ENCODE results near the gene ABL2. TPM values are rescaled to one million over a fixed set of nuclear protein-coding genes. Genes with fewer than 3 reads are reported as not detected.

ABL2 gene
- total and polyA plus RNA-seq, 9 of the 15 experiments (the other 6 are each of a cell fraction or from before 2014, with no cell fraction given): 1.4 to 15.0 (median 8.6) TPM

DNA sequence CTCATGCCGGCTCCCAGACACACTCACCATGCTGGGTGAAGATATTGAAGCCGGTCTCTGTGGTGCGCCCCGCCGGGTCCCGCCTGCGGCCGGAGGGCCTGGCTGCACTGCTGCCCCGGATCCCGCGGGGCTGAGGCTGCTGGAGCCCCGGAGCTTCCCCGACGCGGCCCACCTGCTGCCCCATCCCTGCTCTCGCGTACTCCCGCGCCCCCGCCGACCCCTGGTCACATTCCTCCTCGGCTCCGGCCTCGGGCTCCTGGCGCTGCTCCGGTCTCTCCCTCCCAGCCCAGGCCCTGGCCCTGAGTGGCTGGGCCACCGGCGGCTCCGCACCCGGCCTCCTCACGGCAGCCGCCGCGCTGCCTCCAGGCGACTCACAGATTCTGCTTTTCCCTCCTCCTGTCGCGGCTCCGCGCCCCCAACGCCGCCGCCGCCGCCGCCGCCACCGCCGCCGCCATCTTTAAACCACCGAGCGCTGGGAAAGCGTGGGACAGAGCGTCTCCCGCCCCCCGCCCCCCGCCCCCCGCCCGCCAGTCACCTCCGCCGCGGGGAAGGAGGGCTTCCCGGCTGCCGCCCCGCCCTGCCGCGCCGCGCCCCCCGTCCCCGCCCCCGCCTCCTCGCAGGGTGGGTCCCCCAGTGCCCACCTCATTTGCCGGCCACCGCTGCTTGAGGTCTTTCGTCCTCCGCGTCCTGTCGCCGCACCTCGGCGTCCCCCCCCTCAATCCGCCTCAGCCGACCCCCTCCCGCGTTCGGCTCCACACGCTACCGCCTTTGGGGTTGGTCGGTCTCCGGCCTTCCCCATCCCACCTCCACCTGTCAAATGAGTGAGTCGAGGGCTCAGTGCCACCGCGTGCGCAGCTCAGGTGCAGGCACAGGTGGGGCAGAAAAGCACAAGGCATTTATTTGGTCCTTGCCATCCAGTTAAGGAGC is at the start of gene ABL2 (continued):
- TF ChIP-seq NONO (IDR thresholded peaks at IDR 0.05; ENCODE audit: low read depth in 2 of 2, low read length in 1 of 2) (peak in 1 of 2 experiments; percentile 84; a peak in 2 of 4 replicates), MNT (conservative IDR thresholded peaks at IDR 0.05) (peak in 1 of 2 experiments; percentile 20; a peak in 1 of 4 replicates), ZNF830 (CRISPR knock-in tag; IDR thresholded peaks at IDR 0.05) (0 out of 2 replicates have a peak, but pooled peaks have one; percentile 44), FOXA3 (CRISPR knock-in tag; conservative IDR thresholded peaks at IDR 0.05 in 1 of 2, IDR thresholded peaks at IDR 0.05 in 1 of 2) (peak in 1 of 2 experiments; percentile 39; a peak in 1 of 4 replicates), E2F4 (CRISPR knock-in tag; IDR thresholded peaks at IDR 0.05; ENCODE audit: low read depth) (no peak), EGR1 (conservative IDR thresholded peaks at IDR 0.05) (peak; percentile 65), RBBP5 (IDR thresholded peaks at IDR 0.05; ENCODE audit: borderline replicate concordance, insufficient read depth, low read length, poor library complexity, severe bottlenecking) (peak; percentile 93), NKRF (IDR thresholded peaks at IDR 0.05; ENCODE audit: borderline replicate concordance) (0 out of 2 replicates have a peak, but pooled peaks have one; percentile 30), NRF1 (conservative IDR thresholded peaks at IDR 0.05 in 1 of 2, IDR thresholded peaks at IDR 0.05 in 1 of 2) (peak; percentile 60 to 61; a peak in 3 of 4 replicates), ZFX (CRISPR knock-in tag; IDR thresholded peaks at IDR 0.05) (peak; percentile 91), MYC (IDR thresholded peaks at IDR 0.05; ENCODE audit: low read depth, low read length) (peak; percentile 24; the same call in 1 of the 2 replicates), MYC (CRISPR knock-in tag; IDR thresholded peaks at IDR 0.05; ENCODE audit: borderline replicate concordance, low read depth) (no peak), SOX6 (IDR thresholded peaks at IDR 0.05) (no peak), SRF (CRISPR knock-in tag; IDR thresholded peaks at IDR 0.05) (no peak), POLR2G (IDR thresholded peaks at IDR 0.05; ENCODE audit: low read depth, low read length) (peak; percentile 89), ZBTB2 (IDR thresholded peaks at IDR 0.05) (0 out of 2 replicates have a peak, but pooled peaks have one; percentile 22), ZBTB7A (IDR thresholded peaks at IDR 0.05; ENCODE audit: borderline replicate concordance, control insufficient read depth, low read depth, low read length) (peak; percentile 88), SUPT5H (IDR thresholded peaks at IDR 0.05) (peak; percentile 63; the same call in 1 of the 2 replicates)
